Lower lobe of right lung (tissue), 2 donors: ENCODE measurements around the gene PDE4D. TPM values are rescaled to one million over a fixed set of nuclear protein-coding genes. Genes with fewer than 3 reads are reported as not detected.
"Not testable (repeated sequence)": the region's sequence is repeated elsewhere in the genome, so short reads cannot be mapped to it uniquely, and the experiment has no call there.

ENCODE experiments used
- ATAC-seq, 2 donors: fragments of 200-7000 bp; cut with Tn5 transposase; one replicate each; pipeline ENCODE4 v1.9.1; 2020 to 2022; ENCODE audit warnings: mild to moderate bottlenecking in 2 of 2, moderate library complexity in 2 of 2
- DNase-seq: peaks from one replicate; pipeline ENCODE4 v3.0.0-alpha.2; 2020
- H3K27ac ChIP-seq: fragments of 200-600 bp; one replicate; pipeline ENCODE4 v1.8.0; 2022
- H3K27me3 ChIP-seq: fragments of 200-600 bp; one replicate; pipeline ENCODE4 v1.8.0; 2022; ENCODE audit warnings: low read depth
- H3K36me3 ChIP-seq: fragments of 200-600 bp; one replicate; pipeline ENCODE4 v1.8.0; 2022; ENCODE audit warnings: mild to moderate bottlenecking
- H3K4me1 ChIP-seq: fragments of 200-600 bp; one replicate; pipeline ENCODE4 v1.8.0; 2022
- H3K4me3 ChIP-seq: fragments of 200-600 bp; one replicate; pipeline ENCODE4 v1.8.0; 2022; ENCODE audit warnings: mild to moderate bottlenecking
- H3K9me3 ChIP-seq: fragments of 200-600 bp; one replicate; pipeline ENCODE4 v1.8.0; 2022
- intact Hi-C: fragments of 100-400 bp; cut with DNase I; formaldehyde crosslinking; loops from one replicate; pipeline ENCODE4 v1.11.0; 2022
- total RNA-seq: library from RNA; stranded (reverse); fragmentation: NEBNext Ultra II Directional; extraction: Animal tissue kit (Norgen Biotek cat#: 25700); gene quantifications from one replicate; pipeline ENCODE4 v1.2.1, GENCODE V29; 2021
- TF ChIP-seq, protein P1 (sequence below): fragments of 200-600 bp; IDR thresholded peaks from one replicate; pipeline ENCODE4 v1.8.0; 2022; ENCODE audit warnings: antibody characterized with exemption, mild to moderate bottlenecking
- donor health status: DM: no; HTN: yes; CAD: no; lungs with severe emphysema.

Gene PDE4D
- total RNA-seq, 1 donor from 2014 or later = 71.3 TPM

- no peak overlapping the region for H3K27ac ChIP-seq
- H3K27me3 ChIP-seq = no peaks in the 10 kb centered on the region
- ATAC-seq (no peak), DNase-seq (no peak)
- no peaks in the 10 kb centered on the region for H3K36me3 ChIP-seq
- H3K9me3 ChIP-seq = no peaks in the 10 kb centered on the region
- H3K4me3 ChIP-seq = no peak overlapping the region
- no peaks in the 10 kb centered on the region for H3K4me1 ChIP-seq
- intact Hi-C loops = no loop called here
- TF ChIP-seq, protein P1, sequence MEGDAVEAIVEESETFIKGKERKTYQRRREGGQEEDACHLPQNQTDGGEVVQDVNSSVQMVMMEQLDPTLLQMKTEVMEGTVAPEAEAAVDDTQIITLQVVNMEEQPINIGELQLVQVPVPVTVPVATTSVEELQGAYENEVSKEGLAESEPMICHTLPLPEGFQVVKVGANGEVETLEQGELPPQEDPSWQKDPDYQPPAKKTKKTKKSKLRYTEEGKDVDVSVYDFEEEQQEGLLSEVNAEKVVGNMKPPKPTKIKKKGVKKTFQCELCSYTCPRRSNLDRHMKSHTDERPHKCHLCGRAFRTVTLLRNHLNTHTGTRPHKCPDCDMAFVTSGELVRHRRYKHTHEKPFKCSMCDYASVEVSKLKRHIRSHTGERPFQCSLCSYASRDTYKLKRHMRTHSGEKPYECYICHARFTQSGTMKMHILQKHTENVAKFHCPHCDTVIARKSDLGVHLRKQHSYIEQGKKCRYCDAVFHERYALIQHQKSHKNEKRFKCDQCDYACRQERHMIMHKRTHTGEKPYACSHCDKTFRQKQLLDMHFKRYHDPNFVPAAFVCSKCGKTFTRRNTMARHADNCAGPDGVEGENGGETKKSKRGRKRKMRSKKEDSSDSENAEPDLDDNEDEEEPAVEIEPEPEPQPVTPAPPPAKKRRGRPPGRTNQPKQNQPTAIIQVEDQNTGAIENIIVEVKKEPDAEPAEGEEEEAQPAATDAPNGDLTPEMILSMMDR = no peak
These were observed 211.0 kb downstream of the PDE4D start for GRCh38 chr5:59682542-59682941.

DNA sequence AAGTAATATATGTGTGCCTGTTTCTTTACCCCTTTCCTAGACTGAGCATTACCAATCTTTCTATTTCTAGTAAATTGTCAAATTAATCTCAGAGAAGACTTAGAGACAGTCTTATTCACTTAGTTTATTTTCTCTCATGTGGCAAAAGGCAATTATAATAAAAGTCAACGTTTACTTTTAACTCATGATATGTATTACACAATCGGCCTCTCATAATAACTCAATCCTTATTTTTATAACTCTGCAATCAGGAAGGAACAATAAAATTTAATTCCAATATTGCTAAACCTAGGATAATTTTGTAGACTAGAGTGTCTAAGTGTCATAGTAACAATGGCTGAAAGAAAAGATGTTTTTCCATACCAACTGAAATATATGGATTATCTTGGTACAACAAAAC, 214.6 kb downstream of the PDE4D start:
- Histone ChIP-seq H3K9me3 (no peaks in the 10 kb centered on the region), H3K4me3 (no peak overlapping the region), H3K27ac (no peak overlapping the region), H3K36me3 (no peaks in the 10 kb centered on the region), H3K4me1 (no peaks in the 10 kb centered on the region), H3K27me3 (no peaks in the 10 kb centered on the region)
- DNase-seq (no peak), ATAC-seq (no peak)
- TF ChIP-seq, protein P1 = no peak
- intact Hi-C loops = loop anchor here (10.0 kb wide), 1 partner anchor 174 kb away; no protein-coding TSS in a partner anchor

DNA sequence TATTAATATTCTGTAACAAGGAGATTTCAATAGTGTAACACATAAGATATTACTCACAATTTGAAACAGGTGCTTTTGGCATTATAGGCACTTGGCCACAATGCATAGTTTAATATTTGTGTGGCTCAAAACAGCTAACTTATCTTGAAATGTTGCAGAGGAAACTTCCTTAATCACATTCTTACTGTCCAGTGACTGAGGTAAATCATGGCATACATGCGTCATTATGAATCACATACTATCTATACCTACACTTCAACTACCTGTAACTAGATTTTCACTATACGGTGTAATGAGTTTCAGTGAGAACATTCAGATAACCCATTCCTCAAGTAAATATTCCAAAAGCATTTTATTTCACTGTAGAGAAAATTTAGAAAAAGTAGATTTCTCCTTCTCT, 218.8 kb downstream of the PDE4D start:
- intact Hi-C loops = loop anchor here (10.0 kb wide), 1 partner anchor 170 kb away; no protein-coding TSS in a partner anchor
- H3K27me3 ChIP-seq = no peaks in the 10 kb centered on the region
- ATAC-seq (no peak), DNase-seq (no peak)
- TF ChIP-seq, protein P1 = no peak
- H3K9me3 ChIP-seq = no peaks in the 10 kb centered on the region
- peaks cover 6% of the 10 kb centered on the region for H3K4me1 ChIP-seq
- no peak overlapping the region for H3K4me3 ChIP-seq
- H3K27ac ChIP-seq = no peak overlapping the region
- no peaks in the 10 kb centered on the region for H3K36me3 ChIP-seq

GRCh38 chr5:59673438-59674058, 220.0 kb downstream of the PDE4D start:
- TF ChIP-seq, protein P1 = peak; percentile 76
- DNase-seq (no peak), ATAC-seq (peak; percentile 51 to 61)
- no peak overlapping the region for H3K4me3 ChIP-seq
- no peaks in the 10 kb centered on the region for H3K27me3 ChIP-seq
- H3K4me1 ChIP-seq = peaks cover 6% of the 10 kb centered on the region
- H3K9me3 ChIP-seq = no peaks in the 10 kb centered on the region
- H3K36me3 ChIP-seq = no peaks in the 10 kb centered on the region
- H3K27ac ChIP-seq = no peak overlapping the region
- intact Hi-C loops = loop anchor here (10.0 kb wide), 1 partner anchor 169 kb away; no protein-coding TSS in a partner anchor

DNA sequence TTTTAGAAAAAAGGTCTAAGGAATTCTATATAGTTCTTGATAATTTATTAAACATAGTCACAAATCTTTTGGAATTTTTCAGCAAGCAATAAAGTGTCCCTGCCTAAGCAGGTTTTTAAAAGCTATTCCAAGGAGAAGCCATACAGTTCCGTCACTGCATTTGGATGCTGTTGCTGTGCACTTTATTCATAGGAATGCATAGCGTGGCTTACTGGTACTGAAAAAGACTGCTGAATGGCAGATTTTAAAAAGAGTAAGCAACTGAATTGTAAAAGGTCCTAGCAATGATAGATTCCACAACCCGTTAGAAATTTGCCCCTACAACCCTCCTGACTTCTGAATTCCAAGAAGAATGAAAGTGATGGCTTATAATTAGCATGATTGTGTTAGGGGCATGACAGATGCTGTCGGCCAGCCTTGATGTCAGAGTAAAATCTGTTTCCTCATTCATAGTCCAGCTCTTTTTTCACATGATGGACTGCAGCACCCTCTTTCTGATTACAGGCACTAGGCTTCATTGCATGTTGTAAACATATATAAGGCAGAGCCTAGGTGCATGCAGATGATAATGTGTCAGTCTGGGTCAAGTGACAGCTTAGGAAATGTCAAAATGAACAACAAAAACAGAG, 227.0 kb downstream of the PDE4D start:
- Histone ChIP-seq H3K4me1 (peaks cover 24% of the 10 kb centered on the region), H3K27ac (no peak overlapping the region), H3K4me3 (no peak overlapping the region), H3K36me3 (no peaks in the 10 kb centered on the region), H3K27me3 (no peaks in the 10 kb centered on the region), H3K9me3 (no peaks in the 10 kb centered on the region)
- TF ChIP-seq, protein P1 = no peak
- no peak for DNase-seq
- ATAC-seq = no peak
- intact Hi-C loops = no loop called here

DNA sequence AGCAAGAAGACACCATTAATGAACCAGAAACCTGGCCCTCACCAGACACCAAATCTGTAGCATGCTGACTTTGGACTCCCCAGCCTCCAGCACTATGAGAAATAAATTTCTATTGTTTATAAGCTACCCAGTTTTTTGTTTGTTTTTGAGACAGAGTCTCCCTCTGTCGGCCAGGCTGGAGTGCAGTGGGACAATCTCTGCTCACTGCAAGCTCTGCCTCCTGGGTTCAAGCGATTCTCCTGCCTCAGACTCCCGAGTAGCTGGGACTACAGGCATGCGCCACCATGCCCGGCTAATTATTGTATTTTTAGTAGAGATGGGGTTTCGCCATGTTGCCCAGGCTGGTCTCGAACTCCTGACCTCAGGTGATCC, 227.7 kb downstream of the PDE4D start:
- intact Hi-C loops, H3K27me3 ChIP-seq, H3K4me3 ChIP-seq, H3K27ac ChIP-seq, H3K36me3 ChIP-seq, DNase-seq, ATAC-seq, H3K9me3 ChIP-seq: not testable (repeated sequence)
- peaks cover 27% of the 10 kb centered on the region for H3K4me1 ChIP-seq
